ENCODE measurements around the gene LYRM4. TPM values are rescaled to one million over a fixed set of nuclear protein-coding genes. Genes with fewer than 3 reads are reported as not detected.

Gene LYRM4
- total and polyA plus RNA-seq, 2 experiments from 2014 or later: 51.0 to 62.0 TPM

DNA sequence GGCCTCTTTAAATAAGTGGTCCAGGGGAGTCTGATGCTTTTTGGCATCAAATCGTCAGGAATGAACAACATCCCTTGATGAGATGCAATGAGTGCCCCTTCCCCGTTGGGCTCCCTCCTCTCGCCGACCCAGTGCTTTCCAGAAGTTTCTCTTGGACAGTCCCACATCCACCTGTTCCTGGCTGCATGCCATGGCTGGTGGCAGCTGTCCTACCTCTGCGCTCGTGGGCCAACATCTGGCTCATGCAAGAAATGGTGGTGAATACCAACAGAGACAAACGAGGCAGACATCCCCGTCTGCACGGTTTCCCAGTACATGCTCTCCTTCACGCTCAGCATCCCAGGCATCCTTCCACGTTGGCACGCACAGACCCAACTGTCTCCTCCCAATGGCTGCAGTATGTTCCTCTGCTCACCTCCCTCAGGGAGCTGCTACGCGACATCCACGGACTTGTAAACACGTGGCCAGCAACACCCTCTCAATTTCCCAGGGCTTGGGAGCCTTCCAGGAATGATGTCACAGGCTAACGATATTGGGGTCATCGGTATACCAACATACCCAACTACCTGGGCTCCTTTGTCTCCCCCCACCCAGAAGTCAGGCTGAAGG lies 138.1 kb downstream of the LYRM4 start:
- Histone ChIP-seq H4K20me1 (replicated peaks; ENCODE audit: insufficient read depth) (no peaks in the 10 kb centered on the region; the same call in 1 of the 2 replicates), H3K36me3 (ENCODE audit: insufficient read depth) (no peaks in the 10 kb centered on the region), H3K9me2 (ENCODE audit: insufficient read depth) (no peaks in the 10 kb centered on the region), H2AFZ (no peak overlapping the region), H3K4me2 (no peak overlapping the region), H3K4me3 (no peak overlapping the region), H3K4me1 (ENCODE audit: insufficient read depth) (no peaks in the 10 kb centered on the region), H3K27ac (ENCODE audit: low read depth) (no peak overlapping the region), H3K79me2 (replicated peaks; ENCODE audit: insufficient read depth) (no peaks in the 10 kb centered on the region), H3F3A (replicated peaks; ENCODE audit: low read depth) (no peaks in the 10 kb centered on the region), H3K27me3 (ENCODE audit: insufficient read depth) (no peaks in the 10 kb centered on the region)
- Mint-ChIP-seq H3K4me3 (no peak overlapping the region), H3K4me1 (peaks cover 15% of the 10 kb centered on the region), H3K9me3 (peaks cover 2% of the 10 kb centered on the region; the same call in 1 of the 3 replicates), H3K36me3 (ENCODE audit: low read depth) (peaks cover 11% of the 10 kb centered on the region; the same call in 2 of the 3 replicates), H3K27ac (no peak overlapping the region), H3K27me3 (ENCODE audit: insufficient read depth, low read depth, poor library complexity) (peaks cover 5% of the 10 kb centered on the region)
- no peak for ATAC-seq
- DNase-seq (ENCODE audit: low spot score): no peak
- TF ChIP-seq, protein P1, sequence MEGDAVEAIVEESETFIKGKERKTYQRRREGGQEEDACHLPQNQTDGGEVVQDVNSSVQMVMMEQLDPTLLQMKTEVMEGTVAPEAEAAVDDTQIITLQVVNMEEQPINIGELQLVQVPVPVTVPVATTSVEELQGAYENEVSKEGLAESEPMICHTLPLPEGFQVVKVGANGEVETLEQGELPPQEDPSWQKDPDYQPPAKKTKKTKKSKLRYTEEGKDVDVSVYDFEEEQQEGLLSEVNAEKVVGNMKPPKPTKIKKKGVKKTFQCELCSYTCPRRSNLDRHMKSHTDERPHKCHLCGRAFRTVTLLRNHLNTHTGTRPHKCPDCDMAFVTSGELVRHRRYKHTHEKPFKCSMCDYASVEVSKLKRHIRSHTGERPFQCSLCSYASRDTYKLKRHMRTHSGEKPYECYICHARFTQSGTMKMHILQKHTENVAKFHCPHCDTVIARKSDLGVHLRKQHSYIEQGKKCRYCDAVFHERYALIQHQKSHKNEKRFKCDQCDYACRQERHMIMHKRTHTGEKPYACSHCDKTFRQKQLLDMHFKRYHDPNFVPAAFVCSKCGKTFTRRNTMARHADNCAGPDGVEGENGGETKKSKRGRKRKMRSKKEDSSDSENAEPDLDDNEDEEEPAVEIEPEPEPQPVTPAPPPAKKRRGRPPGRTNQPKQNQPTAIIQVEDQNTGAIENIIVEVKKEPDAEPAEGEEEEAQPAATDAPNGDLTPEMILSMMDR (conservative IDR thresholded peaks at IDR 0.05; ENCODE audit: low read depth in 2 of 2): no peak
- TF ChIP-seq STAT1 (IDR thresholded peaks at IDR 0.05; ENCODE audit: unreplicated experiment): no peak
- TF ChIP-seq ETS1 (IDR thresholded peaks at IDR 0.05): no peak
- TF ChIP-seq ZNF331 (CRISPR knock-in tag; IDR thresholded peaks at IDR 0.05; ENCODE audit: low read depth): no peak
- no peak for TF ChIP-seq ZNF462 (CRISPR knock-in tag; IDR thresholded peaks at IDR 0.05)
- TF ChIP-seq ZNF114 (CRISPR knock-in tag; IDR thresholded peaks at IDR 0.05): no peak
- TF ChIP-seq POLR2AphosphoS5 (IDR thresholded peaks at IDR 0.05; ENCODE audit: low read depth): no peak
- no peak for TF ChIP-seq EZH2phosphoT487 (IDR thresholded peaks at IDR 0.05; ENCODE audit: unreplicated experiment)
- TF ChIP-seq EZH2 (IDR thresholded peaks at IDR 0.05; ENCODE audit: low read depth, unreplicated experiment): no peak
- TF ChIP-seq JUNB (IDR thresholded peaks at IDR 0.05; ENCODE audit: unreplicated experiment): no peak
- TF ChIP-seq NANOG (IDR thresholded peaks at IDR 0.05; ENCODE audit: borderline replicate concordance): no peak
- no peak for TF ChIP-seq CREB1 (CRISPR knock-in tag; IDR thresholded peaks at IDR 0.05; ENCODE audit: low read depth)
- TF ChIP-seq, protein P2, sequence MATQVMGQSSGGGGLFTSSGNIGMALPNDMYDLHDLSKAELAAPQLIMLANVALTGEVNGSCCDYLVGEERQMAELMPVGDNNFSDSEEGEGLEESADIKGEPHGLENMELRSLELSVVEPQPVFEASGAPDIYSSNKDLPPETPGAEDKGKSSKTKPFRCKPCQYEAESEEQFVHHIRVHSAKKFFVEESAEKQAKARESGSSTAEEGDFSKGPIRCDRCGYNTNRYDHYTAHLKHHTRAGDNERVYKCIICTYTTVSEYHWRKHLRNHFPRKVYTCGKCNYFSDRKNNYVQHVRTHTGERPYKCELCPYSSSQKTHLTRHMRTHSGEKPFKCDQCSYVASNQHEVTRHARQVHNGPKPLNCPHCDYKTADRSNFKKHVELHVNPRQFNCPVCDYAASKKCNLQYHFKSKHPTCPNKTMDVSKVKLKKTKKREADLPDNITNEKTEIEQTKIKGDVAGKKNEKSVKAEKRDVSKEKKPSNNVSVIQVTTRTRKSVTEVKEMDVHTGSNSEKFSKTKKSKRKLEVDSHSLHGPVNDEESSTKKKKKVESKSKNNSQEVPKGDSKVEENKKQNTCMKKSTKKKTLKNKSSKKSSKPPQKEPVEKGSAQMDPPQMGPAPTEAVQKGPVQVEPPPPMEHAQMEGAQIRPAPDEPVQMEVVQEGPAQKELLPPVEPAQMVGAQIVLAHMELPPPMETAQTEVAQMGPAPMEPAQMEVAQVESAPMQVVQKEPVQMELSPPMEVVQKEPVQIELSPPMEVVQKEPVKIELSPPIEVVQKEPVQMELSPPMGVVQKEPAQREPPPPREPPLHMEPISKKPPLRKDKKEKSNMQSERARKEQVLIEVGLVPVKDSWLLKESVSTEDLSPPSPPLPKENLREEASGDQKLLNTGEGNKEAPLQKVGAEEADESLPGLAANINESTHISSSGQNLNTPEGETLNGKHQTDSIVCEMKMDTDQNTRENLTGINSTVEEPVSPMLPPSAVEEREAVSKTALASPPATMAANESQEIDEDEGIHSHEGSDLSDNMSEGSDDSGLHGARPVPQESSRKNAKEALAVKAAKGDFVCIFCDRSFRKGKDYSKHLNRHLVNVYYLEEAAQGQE (IDR thresholded peaks at IDR 0.05; ENCODE audit: unreplicated experiment): no peak
